ENCODE results near the gene THTPA.

- TF ChIP-seq POLR2A (IDR thresholded peaks at IDR 0.05): no peak
- no peak for TF ChIP-seq CTCF (IDR thresholded peaks at IDR 0.05)
These were observed 42.9 kb upstream of the THTPA start for GRCh38 chr14:23513005-23513817.
